MM.1S (cell line): ENCODE results near the gene MTO1.

ENCODE experiments used
- DNase-seq: peaks from one replicate; pipeline ENCODE4 v3.0.0-alpha.2; 2015
- H2AFZ ChIP-seq: fragments of 300-600 bp; sonication (generic); 2 replicates; pipeline ENCODE4 v1.6.0; 2016; ENCODE audit warnings: antibody characterized with exemption, low read length
- H3F3A ChIP-seq: fragments of 300-600 bp; sonication (generic); 2 replicates; pipeline ENCODE4 v1.6.1; 2016; ENCODE audit warnings: mild to moderate bottlenecking, antibody characterized with exemption, low read length, moderate library complexity, mixed read lengths; ENCODE audit not compliant: insufficient read depth
- H3K27ac ChIP-seq: fragments of 300-600 bp; sonication (generic); 2 replicates; pipeline ENCODE4 v1.5.1; 2016; ENCODE audit warnings: mild to moderate bottlenecking, low read length
- H3K27me3 ChIP-seq: fragments of 300-600 bp; sonication (generic); replicated peaks from 2 replicates; pipeline ENCODE4 v1.6.0; 2016; ENCODE audit warnings: low read length; ENCODE audit not compliant: insufficient read depth
- H3K36me3 ChIP-seq: fragments of 300-600 bp; sonication (generic); replicated peaks from 2 replicates; pipeline ENCODE4 v1.6.1; 2016; ENCODE audit warnings: mild to moderate bottlenecking, low read length, mixed read lengths; ENCODE audit not compliant: insufficient read depth
- H3K4me1 ChIP-seq: fragments of 300-600 bp; sonication (generic); 2 replicates; pipeline ENCODE4 v1.6.1; 2016; ENCODE audit warnings: low read length, mixed read lengths
- H3K4me2 ChIP-seq: fragments of 300-600 bp; sonication (generic); 2 replicates; pipeline ENCODE4 v1.6.0; 2016; ENCODE audit warnings: low read depth, low read length
- H3K4me3 ChIP-seq: fragments of 300-600 bp; sonication (generic); 2 replicates; pipeline ENCODE4 v1.5.1; 2016; ENCODE audit warnings: low read length, mixed read lengths
- H3K79me2 ChIP-seq: fragments of 300-600 bp; sonication (generic); 2 replicates; pipeline ENCODE4 v1.6.1; 2016; ENCODE audit warnings: mixed run types, low read length, mixed read lengths
- H3K9ac ChIP-seq: fragments of 300-600 bp; sonication (generic); 2 replicates; pipeline ENCODE4 v1.6.1; 2016; ENCODE audit warnings: low read length, mixed read lengths
- H3K9me2 ChIP-seq: fragments of 300-600 bp; sonication (generic); replicated peaks from 2 replicates; pipeline ENCODE4 v1.6.1; 2016; ENCODE audit warnings: mild to moderate bottlenecking, low read length, mixed read lengths; ENCODE audit not compliant: insufficient read depth
- H3K9me3 ChIP-seq: fragments of 300-600 bp; sonication (generic); replicated peaks from 2 replicates; pipeline ENCODE4 v1.6.1; 2016; ENCODE audit warnings: mild to moderate bottlenecking, low read length, mixed read lengths; ENCODE audit not compliant: insufficient read depth
- H4K20me1 ChIP-seq: fragments of 300-600 bp; sonication (generic); 2 replicates; pipeline ENCODE4 v1.6.1; 2016; ENCODE audit warnings: mild to moderate bottlenecking, low read length, moderate library complexity, mixed read lengths; ENCODE audit not compliant: insufficient read depth
- CTCF ChIP-seq: fragments of 300-600 bp; sonication (generic); IDR thresholded peaks from 2 replicates; pipeline ENCODE4 v1.5.1; 2016; ENCODE audit warnings: antibody characterized with exemption, low read length, mixed read lengths
- EZH2 ChIP-seq: fragments of 300-600 bp; sonication (generic); optimal IDR thresholded peaks from 2 replicates; pipeline ENCODE3; 2017; ENCODE audit warnings: low read depth, mild to moderate bottlenecking, antibody characterized with exemption, low read length, mixed read lengths
- EZH2phosphoT487 ChIP-seq: fragments of 300-600 bp; sonication (generic); IDR thresholded peaks from 2 replicates; pipeline ENCODE4 v1.6.1; 2018; ENCODE audit warnings: antibody characterized with exemption, low read length

The MTO1 gene

GRCh38 chr6:73477407-73477806, 15.9 kb downstream of the MTO1 start:
- Histone ChIP-seq H3K9me2 (no peaks in the 10 kb centered on the region), H3K9me3 (no peaks in the 10 kb centered on the region), H2AFZ (no peak overlapping the region), H3K4me2 (no peak overlapping the region), H3F3A (peaks cover 1% of the 10 kb centered on the region; the same call in 1 of the 2 replicates), H3K9ac (no peak overlapping the region), H3K4me1 (peaks cover 5% of the 10 kb centered on the region), H4K20me1 (no peaks in the 10 kb centered on the region), H3K27me3 (no peaks in the 10 kb centered on the region), H3K4me3 (no peak overlapping the region), H3K36me3 (peaks cover 13% of the 10 kb centered on the region; the same call in 1 of the 2 replicates), H3K79me2 (peaks cover 37% of the 10 kb centered on the region), H3K27ac (no peak overlapping the region)
- no peak for DNase-seq
- TF ChIP-seq EZH2phosphoT487 (no peak), CTCF (no peak), EZH2 (no peak)

GRCh38 chr6:73481969-73482368, 20.4 kb downstream of the MTO1 start:
- Histone ChIP-seq H3K9ac (no peak overlapping the region), H3K4me2 (no peak overlapping the region), H3K9me2 (no peaks in the 10 kb centered on the region), H3K79me2 (peaks cover 6% of the 10 kb centered on the region; the same call in 1 of the 2 replicates), H3F3A (no peaks in the 10 kb centered on the region; the same call in 1 of the 2 replicates), H3K27me3 (no peaks in the 10 kb centered on the region), H3K4me1 (no peaks in the 10 kb centered on the region), H2AFZ (no peak overlapping the region), H3K27ac (no peak overlapping the region), H3K36me3 (peaks cover 8% of the 10 kb centered on the region), H4K20me1 (no peaks in the 10 kb centered on the region), H3K4me3 (no peak overlapping the region), H3K9me3 (no peaks in the 10 kb centered on the region)
- TF ChIP-seq CTCF (no peak), EZH2 (no peak), EZH2phosphoT487 (no peak)
- DNase-seq, result no peak

GRCh38 chr6:73484438-73484837, 22.9 kb downstream of the MTO1 start:
- TF ChIP-seq EZH2 (no peak), EZH2phosphoT487 (no peak), CTCF (no peak)
- Histone ChIP-seq H2AFZ (no peak overlapping the region), H3K4me3 (no peak overlapping the region), H3K9ac (no peak overlapping the region), H3K9me2 (no peaks in the 10 kb centered on the region), H3K27ac (no peak overlapping the region), H3K36me3 (peaks cover 8% of the 10 kb centered on the region), H3K4me2 (no peak overlapping the region), H3K9me3 (no peaks in the 10 kb centered on the region), H3K79me2 (peaks cover 14% of the 10 kb centered on the region), H3K4me1 (no peaks in the 10 kb centered on the region), H4K20me1 (no peaks in the 10 kb centered on the region), H3F3A (no peaks in the 10 kb centered on the region; the same call in 1 of the 2 replicates), H3K27me3 (no peaks in the 10 kb centered on the region)
- no peak for DNase-seq
